GM20000 (cell line): ENCODE results near the gene PCDHAC1.

Experiments used
- DNase-seq: peaks from one replicate; pipeline ENCODE4 v3.0.0; 2012; ENCODE audit warnings: low spot score
- CTCF ChIP-seq: IDR thresholded peaks from 2 replicates; pipeline ENCODE4 v1.5.1; 2012; ENCODE audit warnings: mild to moderate bottlenecking, control low read depth; ENCODE audit errors: extremely low read depth, missing control alignments

Gene PCDHAC1

GRCh38 chr5:140951636-140952035 is 25.5 kb downstream of the PCDHAC1 start:
- no peak for DNase-seq
- no peak for TF ChIP-seq CTCF

GRCh38 chr5:140953234-140953633 is 27.1 kb downstream of the PCDHAC1 start:
- no peak for TF ChIP-seq CTCF
- DNase-seq: no peak

- no peak for TF ChIP-seq CTCF
- DNase-seq: no peak
Measured at GRCh38 chr5:140962190-140962589, 36.1 kb downstream of the PCDHAC1 start.

- no peak for DNase-seq
- no peak for TF ChIP-seq CTCF
Measured at GRCh38 chr5:140964356-140964755, 38.3 kb downstream of the PCDHAC1 start.

GRCh38 chr5:140965905-140966292 is 39.8 kb downstream of the PCDHAC1 start:
- no peak for TF ChIP-seq CTCF
- no peak for DNase-seq

- no peak for TF ChIP-seq CTCF
- DNase-seq: no peak
Measured at GRCh38 chr5:140966293-140967225, 40.5 kb downstream of the PCDHAC1 start, which contains the start of gene PCDHAC2. Gene PCDHAC2, plus strand, starts transcription at chr5:140966476. Its CDS starts 291 bp downstream, at chr5:140966767.

GRCh38 chr5:140967226-140967893 is 41.3 kb downstream of the PCDHAC1 start:
- DNase-seq: no peak
- no peak for TF ChIP-seq CTCF
